IPS-18c (cell line): Measurements from ENCODE around the gene RBFOX1.

ENCODE experiments used
- H3K4me3 ChIP-seq: 2 replicates; pipeline ENCODE4 v1.7.0; 2013; ENCODE audit warnings: low read depth, mild to moderate bottlenecking, low read length, moderate library complexity; ENCODE audit not compliant: insufficient read depth
- H3K9me3 ChIP-seq: one replicate; pipeline ENCODE4 v1.6.1; 2013; ENCODE audit warnings: mild to moderate bottlenecking, low read length, moderate library complexity; ENCODE audit not compliant: control insufficient read depth, insufficient read depth

The RBFOX1 gene

DNA sequence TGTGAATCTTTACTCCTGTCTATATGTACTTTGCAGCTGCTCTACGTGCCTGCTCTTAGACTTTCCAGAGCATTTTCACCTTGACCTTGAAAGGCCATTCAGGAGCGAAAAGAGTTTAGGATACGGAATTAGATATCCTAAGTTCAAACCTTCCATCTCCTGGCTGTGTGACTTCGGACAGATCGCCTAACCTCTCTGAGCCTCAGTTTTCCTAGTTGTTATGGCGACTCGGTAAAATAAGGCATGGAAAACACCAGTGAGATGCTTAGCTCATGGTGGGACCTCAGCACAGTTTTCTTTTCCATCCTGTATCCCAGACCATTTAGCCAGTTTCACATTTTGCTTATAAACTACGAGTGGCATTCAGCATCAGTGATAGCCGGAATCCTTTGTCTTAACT is 233.7 kb downstream of the RBFOX1 start:
- H3K9me3 ChIP-seq, result peaks cover 4% of the 10 kb centered on the region
- H3K4me3 ChIP-seq, result no peak overlapping the region

DNA sequence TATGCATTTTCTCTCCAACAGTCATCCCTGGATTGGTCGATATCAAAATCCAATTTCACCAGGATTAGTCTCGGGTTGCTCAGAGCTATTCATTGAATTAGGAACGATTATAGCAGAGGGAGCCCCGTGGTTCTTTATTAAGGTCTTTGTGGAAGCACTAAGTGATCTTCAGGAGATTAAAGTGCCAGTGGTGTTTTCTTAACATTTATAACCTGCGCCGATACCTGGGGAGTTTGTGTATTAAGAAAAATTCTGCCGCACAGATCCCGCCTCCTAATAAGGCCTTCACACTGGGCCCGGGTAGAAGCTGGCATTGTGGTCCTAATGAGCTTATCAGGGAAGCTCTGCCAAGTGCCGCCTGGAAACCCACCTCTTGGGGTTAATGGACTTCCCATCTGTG is 238.7 kb downstream of the RBFOX1 start:
- peaks cover 4% of the 10 kb centered on the region for H3K9me3 ChIP-seq
- H3K4me3 ChIP-seq, result no peak overlapping the region

DNA sequence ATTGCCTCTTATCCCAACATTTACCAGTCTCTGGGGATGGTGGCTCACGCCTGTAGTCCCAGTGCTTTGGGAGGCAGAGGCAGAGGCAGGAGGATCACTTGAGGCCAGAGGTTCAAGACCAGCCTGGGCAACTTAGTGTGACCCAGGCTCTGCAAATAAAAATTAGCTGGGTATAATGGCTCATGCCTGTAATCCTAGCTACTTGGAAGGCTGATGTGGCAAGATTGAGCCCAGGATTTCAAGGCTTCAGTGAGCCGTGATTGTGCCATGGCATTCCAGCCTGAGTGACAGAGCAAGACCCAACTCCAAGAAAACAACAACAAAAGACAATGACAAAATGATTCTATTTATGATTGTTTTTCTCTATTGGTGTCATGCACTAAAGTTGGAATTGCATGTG is 244.9 kb downstream of the RBFOX1 start:
- no peaks in the 10 kb centered on the region for H3K9me3 ChIP-seq
- H3K4me3 ChIP-seq, result no peak overlapping the region

DNA sequence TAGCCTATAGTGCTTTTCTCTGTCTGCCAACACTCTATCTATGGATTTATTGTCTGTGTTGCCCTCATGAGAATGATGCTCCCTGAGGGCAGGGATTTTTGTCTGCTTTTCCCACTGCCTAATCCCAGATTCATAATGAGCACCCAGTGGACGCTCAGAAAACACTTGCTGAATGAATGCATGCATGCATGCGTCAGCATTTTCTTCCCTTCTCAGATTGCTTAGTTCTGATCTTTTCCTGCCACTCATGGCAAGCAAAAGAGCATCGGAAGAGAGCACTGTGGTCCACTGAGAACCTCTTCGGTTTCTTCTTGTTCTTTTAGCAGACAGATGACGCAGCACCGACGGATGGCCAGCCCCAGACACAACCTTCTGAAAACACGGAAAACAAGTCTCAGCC is 246.8 kb downstream of the RBFOX1 start:
- Histone ChIP-seq H3K4me3 (no peak overlapping the region), H3K9me3 (no peaks in the 10 kb centered on the region)

DNA sequence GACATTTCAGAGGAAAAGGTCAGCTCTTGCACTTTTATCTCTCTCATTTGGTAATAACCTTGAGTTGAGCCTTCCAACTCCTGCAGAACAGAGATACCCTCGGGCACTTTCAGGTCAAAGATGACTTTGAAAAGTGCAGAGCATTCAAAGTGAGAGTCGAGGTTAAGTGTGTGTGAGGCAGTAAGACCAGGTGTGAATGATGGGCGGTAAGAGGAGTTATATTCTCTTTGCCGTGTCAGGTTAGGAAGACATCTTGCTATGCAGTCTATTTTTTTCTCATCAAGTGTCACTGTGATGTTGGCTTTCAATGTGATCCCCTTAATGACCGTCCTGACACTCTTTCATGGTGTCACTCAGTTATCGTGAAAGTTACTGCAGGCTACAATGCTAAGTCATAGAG is 248.5 kb downstream of the RBFOX1 start:
- Histone ChIP-seq H3K9me3 (no peaks in the 10 kb centered on the region), H3K4me3 (no peak overlapping the region)

DNA sequence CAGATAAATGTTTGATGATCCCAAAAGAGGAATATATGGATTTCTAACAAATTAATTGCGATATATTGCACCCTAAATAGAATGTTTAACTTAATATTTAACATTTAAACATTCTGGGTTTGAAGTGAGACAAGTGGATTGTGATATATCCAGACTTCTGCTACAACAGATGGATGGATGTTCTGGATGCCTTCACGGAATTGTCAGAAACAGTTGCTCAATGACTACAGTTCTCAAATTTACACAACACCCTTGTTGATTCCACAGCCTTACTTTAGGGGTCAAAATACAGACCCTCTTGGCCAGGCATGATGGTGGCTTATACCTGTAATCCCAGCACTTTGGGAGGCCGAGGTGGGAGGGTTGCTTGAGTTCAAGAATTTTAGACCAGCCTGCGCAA is 250.8 kb downstream of the RBFOX1 start:
- Histone ChIP-seq H3K9me3 (no peaks in the 10 kb centered on the region), H3K4me3 (no peak overlapping the region)

DNA sequence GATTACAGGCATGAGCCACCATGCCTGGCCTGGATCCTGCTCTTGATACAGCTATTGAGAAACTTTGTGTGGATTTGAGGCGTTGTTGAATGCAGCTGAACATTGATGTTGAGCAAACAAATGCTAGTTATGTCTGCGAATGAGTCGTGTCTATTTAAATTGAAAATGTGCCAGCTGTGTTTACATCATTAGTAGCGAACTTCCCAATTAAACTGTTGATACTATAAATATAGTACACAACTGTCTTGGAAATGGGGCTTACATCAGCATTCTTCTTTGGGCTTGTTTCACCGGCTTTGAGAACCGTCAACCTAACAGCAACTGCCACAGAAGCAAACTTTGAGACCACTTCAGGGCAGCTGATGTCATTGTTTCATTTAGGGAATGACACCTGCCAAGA is 251.9 kb downstream of the RBFOX1 start:
- Histone ChIP-seq H3K4me3 (no peak overlapping the region), H3K9me3 (no peaks in the 10 kb centered on the region)

DNA sequence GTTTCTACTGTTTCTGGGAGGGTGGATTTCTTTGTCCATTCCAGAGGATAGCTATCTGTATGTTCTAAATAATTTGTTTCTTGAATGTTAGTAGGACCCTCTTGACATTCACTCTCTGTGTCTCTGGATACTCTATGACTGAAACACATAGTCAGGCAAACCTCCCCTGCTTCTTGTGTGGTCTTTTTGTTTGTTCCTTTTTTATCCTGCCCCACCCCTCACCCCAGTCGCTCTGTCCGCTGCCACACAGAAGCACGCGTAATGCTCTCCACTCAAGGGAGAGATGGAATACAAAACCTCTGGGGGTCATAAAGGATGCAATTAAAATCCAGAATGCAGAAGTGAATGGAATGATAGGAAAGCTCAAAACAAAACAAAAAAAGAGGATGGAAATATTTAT is 253.1 kb downstream of the RBFOX1 start:
- H3K4me3 ChIP-seq, result no peak overlapping the region

DNA sequence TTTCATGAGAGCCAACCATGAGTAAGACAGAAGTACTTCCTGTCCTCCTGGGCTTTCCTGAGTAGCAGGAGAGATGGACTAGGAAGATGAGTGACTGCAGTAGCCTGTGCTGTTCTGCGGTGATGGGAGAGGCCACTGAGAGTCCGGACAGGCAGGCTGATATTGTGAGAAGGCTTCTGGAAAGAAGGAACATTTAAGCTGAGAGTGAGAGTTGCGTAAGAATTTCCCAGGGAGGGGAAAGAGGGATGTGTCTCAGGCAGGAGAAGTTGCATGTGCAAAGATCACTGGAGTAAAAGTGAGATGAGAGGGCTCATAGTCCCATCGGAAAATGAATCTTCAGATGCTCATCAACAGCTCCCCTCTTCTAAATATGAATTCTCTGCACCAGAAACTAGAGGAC is 258.3 kb downstream of the RBFOX1 start:
- no peak overlapping the region for H3K4me3 ChIP-seq
- no peaks in the 10 kb centered on the region for H3K9me3 ChIP-seq

More for the DNA sequence above, 253.1 kb downstream of the RBFOX1 start:
- no peaks in the 10 kb centered on the region for H3K9me3 ChIP-seq

DNA sequence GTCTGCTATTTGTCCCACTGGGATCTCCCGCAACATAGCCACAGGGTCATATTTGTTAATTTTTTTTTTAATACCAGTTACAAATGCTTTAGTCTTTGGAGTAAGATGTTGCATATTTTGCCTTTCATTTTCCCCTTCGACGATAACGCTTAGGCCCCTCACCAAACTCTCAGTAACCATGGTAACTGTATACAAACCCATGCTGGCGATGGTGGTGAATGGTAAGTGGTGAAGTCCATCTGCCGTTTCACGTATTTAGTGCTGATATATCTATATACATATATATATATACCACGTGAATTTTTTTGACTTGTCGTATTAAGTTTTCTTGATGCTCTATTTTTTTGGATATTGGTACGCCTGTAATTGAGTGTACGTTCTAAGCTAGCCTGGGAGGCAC is 263.7 kb downstream of the RBFOX1 start:
- Histone ChIP-seq H3K4me3 (no peak overlapping the region), H3K9me3 (no peaks in the 10 kb centered on the region)

DNA sequence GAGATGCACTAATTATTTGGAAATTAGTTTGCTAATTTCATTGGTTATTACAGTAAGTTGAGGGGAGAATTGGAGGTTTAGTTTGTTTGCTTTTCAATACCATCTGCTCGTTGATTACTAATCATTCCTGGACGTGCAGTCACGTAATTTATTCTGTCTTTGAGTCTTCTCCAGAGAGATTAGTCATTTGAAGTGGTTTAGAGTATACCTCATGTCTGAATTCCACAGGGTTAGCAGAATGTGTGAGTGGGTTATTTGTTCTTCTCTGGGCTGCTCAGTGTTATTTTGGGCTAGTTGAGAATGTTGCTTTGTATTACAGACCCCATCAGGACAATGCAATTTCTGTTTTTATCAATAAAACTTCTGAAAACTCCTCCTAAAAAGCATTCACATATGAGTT is 265.0 kb downstream of the RBFOX1 start:
- H3K4me3 ChIP-seq, result no peak overlapping the region

DNA sequence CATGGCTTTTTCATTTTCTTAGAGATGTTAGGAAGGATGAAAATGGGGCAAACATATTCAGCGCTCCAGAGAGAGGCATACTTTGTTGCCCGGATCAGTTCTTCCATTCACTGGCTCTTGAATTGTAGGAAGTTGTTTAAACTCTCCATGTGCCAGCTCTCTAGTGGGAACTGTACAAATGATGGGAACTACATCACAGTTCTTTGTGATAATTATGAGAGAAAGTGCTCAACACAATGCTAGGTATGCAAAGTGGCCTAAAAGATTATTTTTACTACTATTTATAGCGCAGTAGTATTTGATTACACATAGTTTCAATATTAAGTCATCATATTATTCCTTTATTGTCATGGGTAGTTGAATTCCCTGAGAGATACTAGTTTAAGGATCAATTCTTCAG is 268.5 kb downstream of the RBFOX1 start:
- H3K9me3 ChIP-seq, result no peaks in the 10 kb centered on the region
- no peak overlapping the region for H3K4me3 ChIP-seq

More for the DNA sequence above, 265.0 kb downstream of the RBFOX1 start:
- H3K9me3 ChIP-seq, result no peaks in the 10 kb centered on the region

DNA sequence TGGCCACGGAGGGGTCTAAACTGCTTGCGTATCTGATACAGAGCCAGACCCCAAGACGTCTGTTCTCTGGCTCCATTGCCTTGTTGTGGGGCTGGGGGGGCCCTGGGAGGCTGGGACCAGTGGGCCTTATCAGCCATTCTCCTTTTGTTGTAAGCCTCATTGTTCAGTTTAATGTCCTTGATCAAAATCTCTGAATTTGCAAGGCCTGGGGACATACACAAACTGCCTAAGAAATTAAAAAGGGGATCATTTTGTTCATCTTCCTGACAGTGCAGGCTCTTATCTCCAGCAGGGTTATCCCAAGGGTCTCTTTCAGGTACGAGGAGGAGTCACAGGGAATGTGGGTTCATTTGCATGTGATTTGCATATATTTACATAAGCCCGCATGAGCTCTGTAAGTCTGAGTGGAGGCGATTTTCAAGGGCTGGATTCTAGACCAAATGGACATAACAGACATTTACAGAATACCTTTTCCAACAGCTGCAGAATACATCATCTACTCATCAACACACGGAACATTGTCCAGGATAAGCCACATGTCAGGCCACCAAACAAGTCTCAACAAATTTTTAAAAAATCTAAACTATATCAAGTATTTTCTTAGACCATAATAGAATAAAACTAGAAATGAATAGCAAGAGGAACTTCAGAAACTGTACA is 269.8 kb downstream of the RBFOX1 start:
- Histone ChIP-seq H3K4me3 (no peak overlapping the region), H3K9me3 (no peaks in the 10 kb centered on the region)

DNA sequence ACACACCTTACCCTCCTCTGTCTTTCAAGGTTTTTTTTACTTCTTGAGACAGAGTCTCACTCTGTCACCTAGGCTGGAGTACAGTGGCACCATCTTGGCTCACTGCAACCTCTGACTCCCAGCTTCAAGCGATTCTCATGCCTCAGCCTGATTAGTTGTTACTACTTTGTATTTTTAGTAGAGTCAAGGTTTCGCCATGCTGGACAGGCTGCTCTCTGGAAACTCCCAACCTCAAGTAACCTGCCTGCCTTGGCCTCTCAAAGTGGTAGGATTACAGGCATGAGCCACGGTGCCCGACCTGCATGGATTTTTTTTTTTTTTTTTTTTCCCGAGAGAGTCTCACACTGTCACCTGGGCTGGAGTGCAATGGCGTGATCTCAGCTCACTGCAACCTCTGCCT is 273.2 kb downstream of the RBFOX1 start:
- Histone ChIP-seq H3K4me3 (no peak overlapping the region), H3K9me3 (no peaks in the 10 kb centered on the region)

DNA sequence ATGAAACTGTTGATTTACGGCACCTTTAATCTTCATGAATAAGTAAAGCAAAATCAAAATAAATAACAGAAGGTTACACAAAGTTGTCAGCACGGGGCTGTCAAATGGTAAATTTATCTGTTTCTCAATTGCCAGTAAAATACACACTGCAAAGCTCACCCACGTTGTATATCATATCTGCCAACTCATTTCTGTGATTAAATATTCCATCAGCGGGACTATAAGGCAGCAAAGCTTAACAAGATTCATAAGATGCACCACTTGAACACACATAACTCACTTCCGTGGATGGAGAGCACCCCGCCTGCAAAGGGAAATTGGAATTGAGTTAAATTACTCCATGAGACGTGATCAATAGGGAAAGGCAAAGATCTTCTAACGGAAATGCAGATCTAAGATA is 280.0 kb downstream of the RBFOX1 start:
- Histone ChIP-seq H3K9me3 (no peaks in the 10 kb centered on the region), H3K4me3 (no peak overlapping the region)

DNA sequence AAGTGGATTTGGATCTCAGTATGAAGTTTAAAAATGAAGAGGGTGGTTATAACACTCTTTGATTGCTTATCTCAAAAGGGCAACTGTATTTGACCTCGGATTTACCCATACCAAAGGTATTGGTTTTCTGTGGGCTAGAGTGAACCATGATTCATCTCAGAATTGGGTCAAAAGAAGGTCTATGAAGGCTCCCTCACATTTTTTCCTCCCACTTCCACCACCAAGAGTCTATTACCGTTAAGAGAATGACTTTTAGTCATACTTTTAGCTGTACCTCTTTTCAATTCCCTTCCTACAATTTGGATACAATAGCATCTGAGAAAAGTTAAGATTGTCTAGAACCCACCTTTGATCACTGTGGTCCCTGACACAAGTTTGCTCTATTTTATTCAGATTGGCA is 280.9 kb downstream of the RBFOX1 start:
- no peaks in the 10 kb centered on the region for H3K9me3 ChIP-seq
- no peak overlapping the region for H3K4me3 ChIP-seq

DNA sequence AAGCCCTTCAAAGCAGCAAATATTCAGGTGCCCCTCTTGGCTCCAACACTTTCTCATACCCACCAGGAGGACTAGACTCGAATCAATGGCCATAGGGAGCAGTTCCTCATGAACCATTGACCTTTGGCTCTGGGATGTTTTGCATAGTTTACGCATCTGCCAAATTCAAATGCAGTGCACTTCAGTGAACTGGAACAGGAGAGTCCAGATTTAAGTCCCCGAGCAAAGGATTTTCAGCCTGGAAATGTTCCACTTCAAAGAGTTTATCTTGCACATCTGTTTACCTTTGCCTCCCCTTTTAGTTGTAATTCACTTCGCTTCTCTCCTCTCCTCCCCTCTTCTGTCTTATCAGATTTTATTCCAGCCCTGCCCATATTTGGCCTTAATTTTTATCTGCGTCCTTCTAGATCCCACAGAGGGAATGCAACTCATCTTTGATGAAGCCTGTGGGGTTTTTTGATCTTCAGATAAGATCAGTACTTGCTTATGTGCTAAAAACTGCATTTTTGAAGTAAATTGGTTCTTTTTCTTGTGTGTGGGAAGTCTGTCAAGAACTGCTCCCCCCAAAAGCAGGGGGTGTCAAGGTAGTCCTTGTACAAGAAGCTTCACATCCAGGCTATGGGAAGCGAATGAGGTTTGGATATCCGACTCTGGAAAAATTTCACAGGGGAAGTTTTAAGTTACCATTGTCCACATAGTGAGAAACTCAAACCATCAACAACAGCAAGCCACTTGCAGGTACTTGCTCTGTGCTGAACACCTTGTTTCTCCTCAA is 281.6 kb downstream of the RBFOX1 start:
- Histone ChIP-seq H3K4me3 (no peak overlapping the region), H3K9me3 (no peaks in the 10 kb centered on the region)

DNA sequence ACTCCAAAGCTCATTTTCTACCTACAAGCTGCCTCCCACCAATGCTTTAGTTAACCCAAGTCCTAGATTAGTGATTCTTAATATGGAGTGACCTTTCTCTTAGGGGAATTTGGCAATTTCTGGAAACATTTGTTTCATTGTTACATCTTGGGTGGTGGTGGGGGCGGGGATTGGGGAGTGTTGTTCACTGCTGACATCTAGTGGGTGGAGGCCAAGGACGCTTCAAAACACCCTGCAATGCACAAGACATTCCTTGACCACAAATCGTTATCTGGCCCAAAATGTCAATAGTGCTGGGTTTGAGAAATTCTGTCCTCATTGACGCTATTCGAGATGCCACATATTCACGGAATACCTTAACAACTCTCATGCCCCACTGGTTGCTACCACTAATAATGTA is 282.9 kb downstream of the RBFOX1 start:
- Histone ChIP-seq H3K9me3 (no peaks in the 10 kb centered on the region), H3K4me3 (no peak overlapping the region)
